ENCODE measurements around the gene KRTAP4-2. TPM values are rescaled to one million over a fixed set of nuclear protein-coding genes. Genes with fewer than 3 reads are reported as not detected.
"Not testable (repeated sequence)": the region's sequence is repeated elsewhere in the genome, so short reads cannot be mapped to it uniquely, and the experiment has no call there.

The KRTAP4-2 gene
- total RNA-seq, 1 donor from 2014 or later = not detected

DNA sequence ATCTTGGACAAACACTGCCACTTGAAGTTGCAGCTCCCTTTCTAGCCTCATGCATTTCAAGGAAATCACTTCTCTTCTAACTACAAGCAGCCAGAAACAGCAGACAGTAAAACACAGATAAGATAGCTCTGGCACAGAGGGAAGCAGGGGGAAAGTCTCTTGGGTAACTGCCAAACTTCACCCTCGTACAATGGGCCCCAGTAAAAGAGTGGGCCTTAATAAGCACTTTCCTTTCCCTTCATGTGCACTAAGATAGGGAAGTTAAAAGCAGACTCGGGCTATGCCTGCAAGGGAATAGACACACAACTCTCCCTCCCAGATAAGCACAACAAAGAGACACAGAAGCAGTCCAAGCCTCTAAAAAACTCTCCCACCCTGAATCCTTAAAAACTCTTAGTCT is 24.2 kb downstream of the KRTAP4-2 start:
- intact Hi-C loops (cut with DNase I) = no loop called here
- Histone ChIP-seq H3K36me3 (no peaks in the 10 kb centered on the region), H3K4me3 (no peak overlapping the region), H3K27ac (no peak overlapping the region), H3K4me1 (no peaks in the 10 kb centered on the region), H3K9me3 (no peaks in the 10 kb centered on the region), H3K27me3 (ENCODE audit: low read depth) (peaks cover 12% of the 10 kb centered on the region)
- TF ChIP-seq, protein P1, sequence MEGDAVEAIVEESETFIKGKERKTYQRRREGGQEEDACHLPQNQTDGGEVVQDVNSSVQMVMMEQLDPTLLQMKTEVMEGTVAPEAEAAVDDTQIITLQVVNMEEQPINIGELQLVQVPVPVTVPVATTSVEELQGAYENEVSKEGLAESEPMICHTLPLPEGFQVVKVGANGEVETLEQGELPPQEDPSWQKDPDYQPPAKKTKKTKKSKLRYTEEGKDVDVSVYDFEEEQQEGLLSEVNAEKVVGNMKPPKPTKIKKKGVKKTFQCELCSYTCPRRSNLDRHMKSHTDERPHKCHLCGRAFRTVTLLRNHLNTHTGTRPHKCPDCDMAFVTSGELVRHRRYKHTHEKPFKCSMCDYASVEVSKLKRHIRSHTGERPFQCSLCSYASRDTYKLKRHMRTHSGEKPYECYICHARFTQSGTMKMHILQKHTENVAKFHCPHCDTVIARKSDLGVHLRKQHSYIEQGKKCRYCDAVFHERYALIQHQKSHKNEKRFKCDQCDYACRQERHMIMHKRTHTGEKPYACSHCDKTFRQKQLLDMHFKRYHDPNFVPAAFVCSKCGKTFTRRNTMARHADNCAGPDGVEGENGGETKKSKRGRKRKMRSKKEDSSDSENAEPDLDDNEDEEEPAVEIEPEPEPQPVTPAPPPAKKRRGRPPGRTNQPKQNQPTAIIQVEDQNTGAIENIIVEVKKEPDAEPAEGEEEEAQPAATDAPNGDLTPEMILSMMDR (IDR thresholded peaks at IDR 0.05) = no peak
- ATAC-seq (no peak), DNase-seq (no peak)

DNA sequence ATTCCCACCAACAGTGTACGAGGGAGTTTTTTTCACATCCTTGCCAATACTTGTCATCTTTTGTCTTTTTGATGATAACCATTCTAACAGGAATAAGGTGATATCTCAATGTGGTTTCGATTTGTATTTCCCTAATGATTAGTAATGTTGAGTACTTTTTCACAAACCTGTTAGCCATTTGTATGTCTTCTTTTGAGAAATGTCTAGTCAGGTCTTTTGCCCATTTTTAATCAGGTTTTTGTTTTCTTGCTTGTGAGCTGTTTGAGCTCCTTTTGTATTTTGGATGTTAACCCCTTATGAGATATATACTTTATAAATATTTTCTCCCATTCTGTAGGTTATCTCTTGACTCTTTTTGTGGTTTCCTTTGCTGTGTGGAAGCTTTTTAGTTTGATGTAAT is 26.5 kb downstream of the KRTAP4-2 start:
- no peaks in the 10 kb centered on the region for H3K36me3 ChIP-seq
- no peaks in the 10 kb centered on the region for H3K9me3 ChIP-seq
- DNase-seq (no peak), ATAC-seq (no peak)
- TF ChIP-seq, protein P1 (IDR thresholded peaks at IDR 0.05) = no peak
- peaks cover 7% of the 10 kb centered on the region for H3K27me3 ChIP-seq (ENCODE audit: low read depth)
- no peak overlapping the region for H3K27ac ChIP-seq
- H3K4me3 ChIP-seq = no peak overlapping the region
- intact Hi-C loops (cut with DNase I) = no loop called here
- no peaks in the 10 kb centered on the region for H3K4me1 ChIP-seq

DNA sequence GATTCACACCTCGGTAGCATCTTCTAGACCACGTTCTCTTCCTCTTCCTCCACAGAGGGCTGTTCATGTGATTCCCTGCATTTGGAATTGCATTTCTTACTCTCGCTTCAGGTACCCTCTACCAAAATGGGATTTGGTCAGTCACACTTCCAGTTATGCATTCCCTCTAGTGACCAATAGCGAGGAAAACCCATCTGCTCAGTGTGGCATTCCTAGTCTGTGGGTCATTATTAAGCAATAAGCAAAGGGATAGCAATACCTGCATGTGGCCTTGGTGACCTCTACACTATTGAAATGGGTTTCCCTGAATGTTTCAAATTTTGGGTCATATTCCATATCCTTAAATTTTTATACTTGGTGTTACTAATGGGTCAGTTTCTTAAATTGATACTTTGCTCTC is 28.0 kb downstream of the KRTAP4-2 start:
- Histone ChIP-seq H3K36me3 (no peaks in the 10 kb centered on the region), H3K27me3 (ENCODE audit: low read depth) (peaks cover 4% of the 10 kb centered on the region)
- DNase-seq = no peak

DNA sequence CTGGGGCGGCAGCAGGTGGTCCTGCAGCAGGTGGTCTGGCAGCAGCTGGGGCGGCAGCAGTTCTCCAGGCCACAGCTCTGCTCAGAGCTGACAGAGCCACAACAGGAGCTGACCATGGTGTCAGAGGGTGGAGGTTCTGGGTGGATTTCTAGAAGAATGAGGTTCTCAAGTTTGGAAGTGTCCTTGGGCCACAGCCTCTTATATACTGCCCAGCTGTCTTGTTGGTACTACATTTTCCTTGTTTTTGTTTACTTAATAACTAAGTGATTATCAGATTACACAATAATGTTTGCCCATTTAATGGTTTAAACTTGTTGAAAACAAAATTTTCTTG is 28.4 kb downstream of the KRTAP4-2 start, which contains the start of gene KRTAP4-5:
Gene KRTAP4-5, minus strand, starts transcription at position 174 of the 334 bp plus-strand sequence. Its CDS starts 58 bp downstream, at position 116.
- intact Hi-C loops (cut with DNase I) = no loop called here
- Histone ChIP-seq H3K36me3 (no peaks in the 10 kb centered on the region), H3K27ac (no peak within 1 kb of the TSS), H3K4me1 (no peaks in the 10 kb centered on the region), H3K27me3 (ENCODE audit: low read depth) (peaks cover 4% of the 10 kb centered on the region), H3K4me3 (no peak within 1 kb of the TSS), H3K9me3 (no peaks in the 10 kb centered on the region)
- ATAC-seq = no peak
- TF ChIP-seq, protein P1 (IDR thresholded peaks at IDR 0.05) = no peak
- no peak for DNase-seq

More for the DNA sequence above, 28.0 kb downstream of the KRTAP4-2 start:
- ATAC-seq = no peak
- no peak overlapping the region for H3K27ac ChIP-seq
- no peaks in the 10 kb centered on the region for H3K4me1 ChIP-seq
- no peak overlapping the region for H3K4me3 ChIP-seq
- no peaks in the 10 kb centered on the region for H3K9me3 ChIP-seq
- intact Hi-C loops (cut with DNase I) = no loop called here
- TF ChIP-seq, protein P1 (IDR thresholded peaks at IDR 0.05) = no peak

DNA sequence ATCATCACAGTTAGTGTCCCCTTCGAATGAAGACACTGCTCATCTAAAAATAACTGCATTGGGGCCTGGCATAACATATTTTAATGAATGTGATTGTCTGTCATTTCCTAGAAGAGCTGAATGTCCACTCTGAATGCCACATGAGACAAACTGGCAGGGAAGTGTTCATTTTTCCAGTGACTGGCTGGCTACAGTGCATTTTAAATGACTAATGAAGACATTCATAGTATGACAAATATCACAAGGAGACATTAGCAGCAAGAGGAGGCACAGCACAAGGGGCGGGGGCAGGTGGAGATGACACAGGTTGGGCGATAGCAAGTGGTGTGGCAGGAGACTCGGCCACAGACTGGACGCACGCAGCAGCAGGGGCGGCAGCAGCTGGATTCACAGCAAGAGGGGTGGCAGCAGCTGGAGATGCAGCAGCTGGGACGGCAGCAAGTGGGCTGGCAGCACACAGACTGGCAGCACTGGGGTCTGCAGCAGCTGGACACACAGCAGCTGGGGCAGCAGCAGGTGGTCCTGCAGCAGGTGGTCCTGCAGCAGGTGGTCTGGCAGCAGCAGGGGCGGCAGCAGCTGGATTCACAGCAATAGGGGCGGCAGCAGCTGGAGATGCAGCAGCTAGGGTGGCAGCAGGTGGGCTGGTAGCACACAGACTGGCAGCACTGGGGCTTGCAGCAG is 28.9 kb downstream of the KRTAP4-2 start:
- H3K4me1 ChIP-seq; ATAC-seq; H3K27me3 ChIP-seq (ENCODE audit: low read depth); H3K36me3 ChIP-seq; H3K4me3 ChIP-seq; H3K9me3 ChIP-seq; DNase-seq; intact Hi-C loops (cut with DNase I); H3K27ac ChIP-seq: not testable (repeated sequence)

DNA sequence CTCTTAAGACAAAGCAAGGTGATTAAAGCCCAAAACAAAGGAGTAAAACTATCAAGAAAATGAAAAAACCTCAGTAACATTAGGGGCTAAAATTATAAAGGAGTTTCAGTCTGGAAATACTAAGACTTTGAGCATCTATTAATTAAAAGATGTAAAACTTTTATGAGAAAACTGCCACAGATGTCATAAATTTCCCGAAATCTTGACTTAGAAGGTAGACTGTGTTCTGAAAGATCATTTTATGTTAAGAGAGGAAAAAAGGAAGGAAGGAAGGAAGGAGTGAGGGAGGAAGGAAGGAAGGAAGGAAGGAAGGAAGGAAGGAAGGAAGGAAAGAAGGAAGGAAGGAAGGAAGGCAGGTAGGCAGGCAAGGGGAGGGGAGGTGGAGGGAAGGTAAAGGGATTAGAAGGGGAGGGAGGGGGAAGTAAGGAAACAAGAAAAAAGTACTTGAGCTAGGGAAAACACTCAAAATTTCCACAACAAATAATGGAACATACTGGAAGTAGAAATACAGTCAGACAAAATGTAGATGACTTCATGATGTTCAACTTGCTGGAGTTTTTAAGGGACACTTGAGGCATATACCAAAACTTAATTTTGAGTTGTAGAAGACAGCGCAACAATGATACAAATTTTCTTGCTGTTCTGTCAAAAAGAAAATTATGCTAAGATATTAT is 30.4 kb downstream of the KRTAP4-2 start:
- Histone ChIP-seq H3K27ac (no peak overlapping the region), H3K36me3 (no peaks in the 10 kb centered on the region), H3K9me3 (peaks cover 14% of the 10 kb centered on the region), H3K27me3 (ENCODE audit: low read depth) (no peaks in the 10 kb centered on the region), H3K4me1 (no peaks in the 10 kb centered on the region), H3K4me3 (no peak overlapping the region)
- ATAC-seq (no peak), DNase-seq (no peak)
- intact Hi-C loops (cut with DNase I) = no loop called here
- TF ChIP-seq, protein P1 (IDR thresholded peaks at IDR 0.05) = no peak
